HL-60/S4 treated with phorbol 12-myristate 13-acetate at 8.2 ng/mL for 4 days and 3 days (cell line): ENCODE results near the gene HOATZ.

ENCODE experiments used
- in situ Hi-C: fragments of 300-500 bp; cut with MboI; formaldehyde crosslinking; loops from 2 replicates; pipeline ENCODE4 v1.15.0; 2022; ENCODE audit warnings: low sequenced_read_pairs

The HOATZ gene

DNA sequence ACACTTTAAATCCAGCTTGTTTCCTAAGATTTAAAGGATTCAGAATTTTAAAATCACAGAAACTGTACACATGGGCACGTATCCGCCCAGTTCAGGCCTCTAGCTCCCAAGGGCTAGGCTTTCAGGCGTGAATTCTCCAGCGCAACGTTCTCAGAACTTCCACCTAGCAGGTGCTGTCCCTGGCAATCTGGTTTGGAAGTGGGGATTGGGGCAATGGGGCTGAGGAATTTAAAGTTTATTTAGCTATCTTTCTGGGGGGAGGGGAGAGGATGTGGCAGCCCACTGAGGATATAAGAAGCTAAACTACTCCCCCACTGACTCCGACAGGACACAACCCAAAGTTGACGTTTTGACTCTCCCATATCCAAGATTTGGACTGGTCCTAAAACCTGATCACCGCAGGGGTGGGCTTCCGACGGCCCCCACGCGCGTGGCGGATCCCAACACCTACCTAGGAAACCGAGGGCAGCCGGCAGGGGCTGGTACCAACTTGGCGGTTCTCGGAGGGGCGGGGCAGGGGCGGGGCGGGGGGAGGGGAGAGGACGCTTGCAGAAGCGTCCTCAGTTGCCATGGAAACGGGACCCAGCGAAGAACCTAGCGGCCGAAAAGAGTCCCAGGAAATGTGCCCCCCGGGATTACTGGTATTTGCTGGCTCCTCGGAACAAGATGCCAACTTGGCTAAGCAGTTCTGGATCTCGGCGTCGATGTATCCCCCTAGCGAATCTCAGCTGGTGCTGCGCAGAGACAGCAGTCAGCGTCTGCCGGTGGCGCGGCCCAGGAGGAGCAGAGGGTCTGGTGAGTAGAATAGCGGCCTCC is at the start of gene HOATZ:
HOATZ (plus strand) TSS at position 563 of the 816 bp plus-strand sequence; CDS start at position 570, 7 bp downstream.
- in situ Hi-C loops: no loop called here

- in situ Hi-C loops: no loop called here
These were observed 49.2 kb upstream of the HOATZ start for GRCh38 chr11:111465400-111465799.

- in situ Hi-C loops: no loop called here
These were observed 48.0 kb upstream of the HOATZ start for GRCh38 chr11:111466615-111467014.

- in situ Hi-C loops: no loop called here
These were observed 45.4 kb upstream of the HOATZ start for GRCh38 chr11:111469200-111469599.

GRCh38 chr11:111472228-111472627 is 42.4 kb upstream of the HOATZ start:
- in situ Hi-C loops: no loop called here

GRCh38 chr11:111474432-111474831 is 40.1 kb upstream of the HOATZ start:
- in situ Hi-C loops: no loop called here

DNA sequence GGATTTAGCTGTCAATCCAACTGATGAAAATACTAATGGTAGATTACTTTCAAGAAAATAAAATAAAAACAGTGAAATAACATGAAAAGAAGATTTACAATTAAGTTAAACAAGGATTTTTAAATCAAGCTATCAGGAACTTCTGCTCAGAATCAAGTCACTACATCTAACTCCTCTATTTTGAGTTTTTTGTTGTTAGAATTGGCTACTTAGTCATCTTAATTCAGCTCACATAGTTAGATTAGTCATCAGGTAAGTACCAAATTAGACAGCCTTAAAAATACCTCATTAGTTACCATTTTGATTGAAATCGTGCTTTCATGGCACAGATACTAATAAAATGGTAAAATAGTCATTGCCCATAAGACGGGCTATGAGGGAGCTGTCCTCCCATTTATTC is 38.2 kb upstream of the HOATZ start:
- in situ Hi-C loops: no loop called here

DNA sequence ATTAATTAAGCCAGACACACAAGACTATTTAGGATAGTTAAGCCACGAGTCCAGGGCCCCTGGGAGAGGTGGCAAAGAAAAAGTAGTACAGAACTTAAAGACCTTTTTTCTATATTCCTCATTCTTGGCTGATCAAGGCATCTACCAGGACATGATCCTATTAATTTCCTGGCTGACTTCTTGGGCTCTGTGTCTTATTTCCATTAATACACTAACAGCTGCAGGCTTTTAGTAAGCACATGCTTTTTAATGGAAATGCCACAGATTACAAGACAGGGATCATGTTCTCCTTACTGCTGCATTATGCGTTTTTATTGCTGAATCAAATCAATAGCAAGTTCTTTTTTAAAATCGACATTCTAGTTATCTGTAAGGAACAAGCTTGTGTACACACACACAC is 37.6 kb upstream of the HOATZ start:
- in situ Hi-C loops: no loop called here

DNA sequence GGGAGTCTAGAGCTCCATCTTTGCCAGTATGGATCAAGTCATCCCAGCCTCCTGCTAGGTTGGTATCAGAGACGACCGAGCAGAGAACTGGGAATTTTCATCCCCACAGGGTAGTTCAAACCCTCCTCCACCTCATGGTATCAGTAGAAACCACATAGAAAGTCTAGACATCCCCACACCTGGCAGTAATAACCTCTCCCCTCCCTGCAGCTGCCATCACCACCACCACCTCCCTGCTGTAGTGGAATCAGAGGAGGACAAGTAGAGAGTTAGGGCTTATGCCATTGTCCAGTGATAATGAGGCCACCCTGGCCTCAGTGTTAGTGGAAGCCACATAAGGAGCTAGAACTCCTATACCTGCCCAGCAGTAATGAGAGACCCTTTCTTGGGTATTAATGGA is 36.7 kb upstream of the HOATZ start:
- in situ Hi-C loops: no loop called here

GRCh38 chr11:111479666-111480065 is 34.9 kb upstream of the HOATZ start:
- in situ Hi-C loops: no loop called here

GRCh38 chr11:111483431-111483830 is 31.1 kb upstream of the HOATZ start:
- in situ Hi-C loops: no loop called here

DNA sequence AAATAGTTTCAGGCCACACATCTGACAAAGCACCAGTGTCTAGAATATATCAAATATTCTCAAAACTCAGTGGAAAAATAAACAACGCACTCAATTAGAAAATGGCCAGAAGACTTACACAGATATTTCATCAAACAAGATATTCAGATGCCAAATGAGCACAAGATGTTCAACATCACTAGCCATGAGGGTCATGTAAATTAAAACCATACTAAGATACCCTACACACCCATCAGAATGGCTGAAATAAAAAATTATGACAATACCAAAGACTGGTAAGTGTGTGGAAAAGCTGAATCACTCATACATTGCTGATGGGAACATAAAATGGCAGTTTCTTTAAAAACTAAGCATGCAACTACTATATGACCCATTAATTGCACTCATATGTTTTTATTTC is 24.1 kb upstream of the HOATZ start:
- in situ Hi-C loops: no loop called here

DNA sequence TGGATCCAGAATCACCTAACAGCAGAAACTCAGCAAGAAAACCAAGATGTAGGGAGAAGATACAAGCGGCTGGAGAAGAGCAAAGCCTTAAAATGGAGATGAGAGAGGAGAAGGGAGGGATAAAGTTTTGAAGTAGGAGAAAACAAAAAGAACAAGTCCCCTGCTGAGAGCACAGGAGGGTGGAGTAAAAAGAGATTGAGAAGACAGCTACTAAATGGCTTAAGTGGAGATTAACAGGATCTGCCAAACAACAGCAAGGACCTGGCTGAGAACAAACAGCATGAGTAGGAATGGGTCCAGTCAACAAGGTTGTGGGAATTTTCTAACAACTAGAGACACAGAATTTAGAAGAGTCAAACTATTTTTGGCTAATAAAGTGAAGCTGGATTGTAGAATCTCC is 20.5 kb upstream of the HOATZ start:
- in situ Hi-C loops: no loop called here

GRCh38 chr11:111499483-111499882 is 15.1 kb upstream of the HOATZ start:
- in situ Hi-C loops: no loop called here

DNA sequence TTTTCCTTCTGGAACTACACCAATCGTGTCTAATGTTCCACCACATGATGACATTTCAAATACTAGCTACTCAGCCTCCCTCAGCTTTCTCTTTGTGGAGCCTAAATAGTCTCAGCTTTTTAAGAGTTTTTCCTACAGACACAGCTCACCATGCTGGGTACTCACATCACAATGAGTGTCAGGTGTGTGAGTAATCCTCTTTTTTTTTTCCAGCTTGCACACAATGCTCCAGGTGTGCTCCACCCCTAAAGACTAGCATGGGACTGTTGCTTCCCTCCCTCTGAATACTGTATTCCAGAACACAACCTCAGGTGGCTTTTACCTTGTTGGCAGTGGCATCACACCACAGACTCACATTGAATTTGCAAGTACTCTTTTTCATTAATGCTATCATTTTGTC is 14.1 kb upstream of the HOATZ start:
- in situ Hi-C loops: no loop called here

GRCh38 chr11:111502611-111503010 is 12.0 kb upstream of the HOATZ start:
- in situ Hi-C loops: no loop called here

- in situ Hi-C loops: no loop called here
These were observed 4.3 kb upstream of the HOATZ start for GRCh38 chr11:111510311-111510710.

DNA sequence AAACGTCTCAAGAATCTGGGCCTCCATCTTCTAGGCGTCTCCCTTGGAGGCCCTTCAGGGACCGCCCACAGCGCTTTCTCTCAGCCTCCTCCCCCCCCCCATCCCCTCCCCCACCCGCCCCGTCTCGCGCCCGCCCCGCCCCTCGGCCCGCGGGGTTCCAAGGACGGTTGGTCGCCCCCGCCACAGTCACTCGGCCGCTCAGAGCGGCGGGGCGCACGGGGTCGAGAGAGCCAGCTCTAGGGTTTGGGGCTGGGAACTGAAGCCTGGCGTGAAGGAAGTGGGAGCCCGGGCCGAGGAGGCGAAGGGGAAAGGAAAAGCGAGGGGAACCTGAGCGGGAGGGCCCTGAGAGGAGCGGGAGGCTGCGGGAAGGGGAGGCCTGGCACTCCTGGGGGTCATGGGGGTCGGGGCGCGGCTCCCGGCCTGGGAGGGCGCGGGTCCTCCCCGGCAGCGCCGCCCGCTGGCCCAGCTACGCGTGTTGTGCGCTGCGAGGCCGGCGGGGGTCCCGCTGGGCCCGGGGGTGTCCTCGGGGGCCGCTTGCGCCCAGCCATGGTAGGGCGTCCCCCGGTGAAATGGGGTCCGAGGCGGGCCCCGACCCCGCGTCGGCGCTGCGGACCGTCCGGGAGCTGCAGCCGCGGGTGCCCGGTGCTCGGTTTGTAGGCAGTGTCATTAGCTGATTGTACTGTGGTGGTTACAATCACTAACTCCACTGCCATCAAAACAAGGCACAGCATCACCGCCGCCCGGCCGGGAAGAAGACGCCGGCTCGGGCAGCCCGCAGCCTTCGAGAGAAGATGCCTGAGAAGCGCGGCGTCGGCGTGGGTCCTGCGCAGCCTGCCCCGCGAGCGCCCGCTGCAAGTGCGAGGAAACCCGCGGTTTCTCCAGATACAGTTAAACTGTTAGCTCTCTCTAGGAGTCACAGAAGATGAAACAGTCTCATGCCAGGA is 2.0 kb upstream of the HOATZ start, which contains the start of gene BTG4:
BTG4 (minus strand) TSS at position 91 of the 944 bp plus-strand sequence. CDS start 13,610 bp downstream, outside the sequence.
- in situ Hi-C loops: no loop called here

DNA sequence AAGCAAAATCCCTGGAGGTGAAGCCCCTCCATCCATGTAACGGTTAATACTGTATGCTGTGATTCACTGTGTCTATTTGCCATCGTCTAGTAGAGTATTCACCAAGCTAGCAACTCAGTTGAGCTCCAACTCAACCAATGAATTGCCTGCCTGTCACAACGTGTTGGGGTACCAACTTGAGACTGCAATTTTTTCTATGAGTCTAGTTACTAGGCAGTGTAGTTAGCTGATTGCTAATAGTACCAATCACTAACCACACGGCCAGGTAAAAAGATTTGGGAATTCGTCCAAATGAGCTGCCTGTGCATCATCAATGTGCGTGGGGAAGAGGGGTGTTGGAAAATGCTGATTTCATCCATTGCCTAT is 1.4 kb upstream of the HOATZ start:
- in situ Hi-C loops: no loop called here

- in situ Hi-C loops: no loop called here
These were observed 1.0 kb downstream of the HOATZ start for GRCh38 chr11:111515591-111515990.

GRCh38 chr11:111518668-111519067 is 4.1 kb downstream of the HOATZ start:
- in situ Hi-C loops: no loop called here

DNA sequence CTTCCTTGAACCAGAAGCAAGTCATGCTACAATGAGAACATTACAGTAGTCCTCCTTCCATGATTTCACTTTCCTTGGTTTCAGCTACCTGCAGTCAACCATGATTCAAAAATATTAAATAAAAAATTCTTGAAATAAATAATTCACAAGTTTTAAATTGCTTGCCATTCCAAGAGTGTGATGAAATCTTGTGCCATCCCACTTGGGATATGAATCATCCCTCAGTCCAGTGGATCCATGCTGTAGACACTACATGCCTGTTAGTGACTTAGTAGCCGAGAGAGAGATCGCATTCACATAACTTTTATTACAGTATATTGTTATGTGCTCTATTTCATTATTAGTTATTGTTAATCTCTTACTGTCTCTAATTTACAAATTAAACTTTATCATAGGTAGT is 6.0 kb downstream of the HOATZ start:
- in situ Hi-C loops: no loop called here
